GM21526 (cell line): ENCODE measurements around the gene SBF2.

ENCODE experiments used
- ATAC-seq: cut with Tn5 transposase; IDR thresholded peaks from one replicate; pipeline ENCODE4 v1.9.1; 2021; ENCODE audit warnings: moderate library complexity; ENCODE audit not compliant: unreplicated experiment, low FRiP score

Gene SBF2

GRCh38 chr11:9874466-9874865, 419.6 kb downstream of the SBF2 start:
- ATAC-seq = no peak

- ATAC-seq = no peak
Measured at GRCh38 chr11:9868641-9869040, 425.4 kb downstream of the SBF2 start.

- ATAC-seq = no peak
Measured at GRCh38 chr11:9862981-9863380, 431.0 kb downstream of the SBF2 start.

GRCh38 chr11:9861860-9862725, 431.9 kb downstream of the SBF2 start:
- peak; percentile 84 for ATAC-seq

- ATAC-seq = no peak
Measured at GRCh38 chr11:9859554-9860305, 434.3 kb downstream of the SBF2 start.

GRCh38 chr11:9858822-9859221, 435.2 kb downstream of the SBF2 start:
- no peak for ATAC-seq

- ATAC-seq = no peak
Measured at GRCh38 chr11:9858218-9858617, 435.8 kb downstream of the SBF2 start.

GRCh38 chr11:9855579-9856287, 438.3 kb downstream of the SBF2 start:
- no peak for ATAC-seq

- no peak for ATAC-seq
Measured at GRCh38 chr11:9853929-9854552, 440.0 kb downstream of the SBF2 start.

GRCh38 chr11:9852465-9852864, 441.6 kb downstream of the SBF2 start:
- no peak for ATAC-seq

- no peak for ATAC-seq
Measured at GRCh38 chr11:9851366-9851765, 442.7 kb downstream of the SBF2 start.

GRCh38 chr11:9850224-9850895, 443.7 kb downstream of the SBF2 start:
- no peak for ATAC-seq

- no peak for ATAC-seq
Measured at GRCh38 chr11:9849389-9849788, 444.6 kb downstream of the SBF2 start.

- ATAC-seq = no peak
Measured at GRCh38 chr11:9847636-9848035, 446.4 kb downstream of the SBF2 start.

- no peak for ATAC-seq
Measured at GRCh38 chr11:9842923-9843322, 451.1 kb downstream of the SBF2 start.

- no peak for ATAC-seq
Measured at GRCh38 chr11:9840460-9841004, 453.5 kb downstream of the SBF2 start.

GRCh38 chr11:9839550-9839949, 454.5 kb downstream of the SBF2 start:
- ATAC-seq = no peak

GRCh38 chr11:9838961-9839360, 455.1 kb downstream of the SBF2 start:
- ATAC-seq = no peak

- ATAC-seq = no peak
Measured at GRCh38 chr11:9838229-9838628, 455.8 kb downstream of the SBF2 start.

- no peak for ATAC-seq
Measured at GRCh38 chr11:9834291-9834690, 459.7 kb downstream of the SBF2 start.
